ENCODE data around the gene GPR37L1.

GRCh38 chr1:202110977-202111376 lies 11.7 kb upstream of the GPR37L1 start:
- TF ChIP-seq CTCF (IDR thresholded peaks at IDR 0.05; ENCODE audit: insufficient read depth, low read length) (no peak), GABPA (IDR thresholded peaks at IDR 0.05; ENCODE audit: low read depth) (no peak)
